Measurements from ENCODE around the gene RAB18. TPM values are rescaled to one million over a fixed set of nuclear protein-coding genes. Genes with fewer than 3 reads are reported as not detected.

Gene RAB18
- total and polyA plus RNA-seq, 10 of the 15 experiments (the other 5 are each of a cell fraction or from before 2014, with no cell fraction given): 13.4 to 98.8 (median 42.1) TPM

DNA sequence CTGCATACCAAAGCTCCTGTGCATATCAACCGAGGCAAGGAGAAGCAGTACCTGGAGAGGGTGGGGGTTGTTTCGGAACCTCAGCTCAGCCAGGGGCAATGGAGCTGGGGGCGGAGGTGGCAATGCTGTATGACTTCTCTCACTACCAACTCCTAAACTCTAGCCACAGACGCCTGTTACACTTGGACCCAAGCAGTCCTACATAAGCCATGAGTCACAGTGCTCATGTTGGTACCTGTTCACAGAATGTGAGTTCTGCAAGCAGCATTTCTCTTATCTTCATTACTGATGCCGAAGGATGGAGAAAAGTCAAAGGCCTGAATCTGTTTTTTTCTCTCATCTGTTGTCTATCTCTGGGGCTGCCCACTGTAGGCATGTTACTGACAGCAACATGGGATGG, 3.2 kb upstream of the RAB18 start:
- WGBS (ENCODE audit: insufficient coverage, insufficient replicate concordance, low lambda C conversion rate, missing lambda C conversion rate): 55% methylated on average over 5 of the region's 5 CpGs
- TF ChIP-seq SPI1 (IDR thresholded peaks at IDR 0.05; ENCODE audit: borderline replicate concordance, insufficient read depth, low read depth, low read length) (no peak), BRCA1 (IDR thresholded peaks at IDR 0.05; ENCODE audit: low read depth, low read length) (no peak), RCOR1 (conservative IDR thresholded peaks at IDR 0.05; ENCODE audit: low read depth, low read length) (no peak)
- TF ChIP-seq, protein P1, sequence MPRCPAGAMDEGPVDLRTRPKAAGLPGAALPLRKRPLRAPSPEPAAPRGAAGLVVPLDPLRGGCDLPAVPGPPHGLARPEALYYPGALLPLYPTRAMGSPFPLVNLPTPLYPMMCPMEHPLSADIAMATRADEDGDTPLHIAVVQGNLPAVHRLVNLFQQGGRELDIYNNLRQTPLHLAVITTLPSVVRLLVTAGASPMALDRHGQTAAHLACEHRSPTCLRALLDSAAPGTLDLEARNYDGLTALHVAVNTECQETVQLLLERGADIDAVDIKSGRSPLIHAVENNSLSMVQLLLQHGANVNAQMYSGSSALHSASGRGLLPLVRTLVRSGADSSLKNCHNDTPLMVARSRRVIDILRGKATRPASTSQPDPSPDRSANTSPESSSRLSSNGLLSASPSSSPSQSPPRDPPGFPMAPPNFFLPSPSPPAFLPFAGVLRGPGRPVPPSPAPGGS (IDR thresholded peaks at IDR 0.05; ENCODE audit: borderline replicate concordance, insufficient read depth, low read depth, low read length, poor library complexity, severe bottlenecking): no peak
- TF ChIP-seq, protein P2, sequence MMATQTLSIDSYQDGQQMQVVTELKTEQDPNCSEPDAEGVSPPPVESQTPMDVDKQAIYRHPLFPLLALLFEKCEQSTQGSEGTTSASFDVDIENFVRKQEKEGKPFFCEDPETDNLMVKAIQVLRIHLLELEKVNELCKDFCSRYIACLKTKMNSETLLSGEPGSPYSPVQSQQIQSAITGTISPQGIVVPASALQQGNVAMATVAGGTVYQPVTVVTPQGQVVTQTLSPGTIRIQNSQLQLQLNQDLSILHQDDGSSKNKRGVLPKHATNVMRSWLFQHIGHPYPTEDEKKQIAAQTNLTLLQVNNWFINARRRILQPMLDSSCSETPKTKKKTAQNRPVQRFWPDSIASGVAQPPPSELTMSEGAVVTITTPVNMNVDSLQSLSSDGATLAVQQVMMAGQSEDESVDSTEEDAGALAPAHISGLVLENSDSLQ (IDR thresholded peaks at IDR 0.05): no peak
- Histone ChIP-seq H3K9ac (ENCODE audit: control insufficient read depth, insufficient read depth, low read length) (no peak overlapping the region), H2AFZ (ENCODE audit: control insufficient read depth, low read depth, low read length) (no peak overlapping the region), H3K9me3 (replicated peaks; ENCODE audit: control insufficient read depth, insufficient read depth, low read length) (no peaks in the 10 kb centered on the region; the same call in 2 of the 3 replicates), H3K4me2 (ENCODE audit: control insufficient read depth, insufficient read depth) (no peak overlapping the region), H3K36me3 (ENCODE audit: control insufficient read depth in 2 of 2, insufficient read depth in 2 of 2, low read length in 1 of 2) (no peaks in the 10 kb centered on the region), H3K4me3 (no peak overlapping the region), H3K79me2 (ENCODE audit: control insufficient read depth, insufficient read depth, low read length) (peaks cover 19% of the 10 kb centered on the region), H3K27ac (ENCODE audit: control insufficient read depth, insufficient read depth) (no peak overlapping the region), H4K20me1 (ENCODE audit: control insufficient read depth, insufficient read depth) (no peaks in the 10 kb centered on the region), H3K27me3 (replicated peaks in 1 of 2; ENCODE audit: control insufficient read depth in 2 of 2, insufficient read depth in 2 of 2, low read length in 1 of 2) (no peaks in the 10 kb centered on the region), H3K4me1 (ENCODE audit: control insufficient read depth, insufficient read depth, low read length) (peaks cover 3% of the 10 kb centered on the region; the same call in 1 of the 2 replicates)
- in situ Hi-C loops (cut with MboI): loop anchor here (10.0 kb wide), 1 partner anchor 256 kb away; the partner anchor contains the start of gene ACBD5
- ChIA-PET POLR2A (no interaction called here), CTCF (no interaction called here), RAD21 (ENCODE audit: unreplicated experiment) (no interaction called here), SMC1A (ENCODE audit: uncharacterized antibody, unreplicated experiment) (interaction anchor here (0.7 kb wide), 1 partner anchor 33 kb away, joined by 3 read pairs; no protein-coding TSS in a partner anchor)
- no TSS peak for BruUV-seq (replicated peaks)
- ATAC-seq (no peak), DNase-seq (ENCODE audit: low read depth, low spot score) (no peak), FAIRE-seq (no peak)
- intact Hi-C loops (cut with micrococcal nuclease; ENCODE audit: unreplicated experiment): loop anchor here (5.0 kb wide), 1 partner anchor 259 kb away; the partner anchor contains the start of gene ACBD5

Data from GM12878 (cell line).